Endothelial cell of umbilical vein (primary cell): ENCODE measurements around the gene CLSTN2. TPM values are rescaled to one million over a fixed set of nuclear protein-coding genes. Genes with fewer than 3 reads are reported as not detected.

ENCODE experiments used
- BruUV-seq: library from RNA; stranded (reverse); fragments of 400-500 nt; replicated peaks from 2 replicates; lab custom pipeline; 2021; lab: Mats Ljungman, UMichigan
- CTCF ChIA-PET: fragments of 300-600, 350-600 bp; sonication (Branson Sonifier 250); formaldehyde crosslinking; loops from one replicate; lab custom pipeline; 2021; ENCODE audit warnings: antibody characterized with exemption, inconsistent platforms; lab: Charles Lee
- POLR2A ChIA-PET: fragments of 300-600, 350-600 bp; sonication (Branson Sonifier 250); formaldehyde crosslinking; loops from one replicate; lab custom pipeline; 2021; ENCODE audit warnings: antibody characterized with exemption, inconsistent platforms; lab: Charles Lee
- DNase-seq: peaks from one replicate; pipeline ENCODE4 v3.0.0-alpha.2; 2011; ENCODE audit warnings: low read depth, low spot score
- FAIRE-seq: peaks from 2 replicates; lab custom pipeline; 2011; peaks lifted over from hg19 to GRCh38; lab: Jason Lieb, UNC
- H2AFZ ChIP-seq: 2 replicates; pipeline ENCODE4 v1.6.0; 2012; ENCODE audit warnings: low read depth, low read length, control low read depth, inconsistent platforms
- H3K27ac ChIP-seq: 2 replicates; pipeline ENCODE4 v1.5.1; 2011; ENCODE audit warnings: low read depth, mild to moderate bottlenecking, control low read depth, low read length, moderate library complexity; ENCODE audit not compliant: insufficient read depth
- H3K27me3 ChIP-seq, 2 experiments: 2 replicates each; pipeline versions ENCODE4 v1.6.0 to v1.6.1; 2011; ENCODE audit warnings: low read length in 2 of 2, mixed read lengths in 1 of 2; ENCODE audit not compliant: control insufficient read depth in 2 of 2, insufficient read depth in 2 of 2
- H3K36me3 ChIP-seq, 2 experiments: 2 replicates in 1 of 2; 3 replicates in 1 of 2; pipeline ENCODE4 v1.5.1; 2011; ENCODE audit warnings: low read length in 2 of 2, mild to moderate bottlenecking in 1 of 2, moderate library complexity in 1 of 2; ENCODE audit not compliant: control insufficient read depth in 2 of 2, insufficient read depth in 2 of 2; ENCODE audit errors: extremely low read depth in 1 of 2
- H3K4me1 ChIP-seq: 3 replicates; pipeline ENCODE4 v1.5.1; 2011; ENCODE audit warnings: mild to moderate bottlenecking, low read length; ENCODE audit not compliant: control insufficient read depth, insufficient read depth; ENCODE audit errors: extremely low read depth
- H3K4me2 ChIP-seq: 2 replicates; pipeline ENCODE4 v1.6.1; 2011; ENCODE audit warnings: low read length, control low read depth, mixed read lengths; ENCODE audit not compliant: insufficient read depth
- H3K4me3 ChIP-seq, 3 experiments: fragments of 200-600 bp in 1 of 3; sonication (generic), shearing (Covaris generic) in 1 of 3; replicated peaks in 1 of 3; 2 replicates each; pipeline ENCODE4 v1.5.1; 2011 to 2016; ENCODE audit warnings: control low read depth in 3 of 3, low read length in 3 of 3, mild to moderate bottlenecking in 2 of 3, inconsistent platforms in 1 of 3, low read depth in 1 of 3, moderate library complexity in 1 of 3; ENCODE audit not compliant: insufficient read depth in 1 of 3
- H3K79me2 ChIP-seq: 2 replicates; pipeline ENCODE4 v1.6.0; 2012; ENCODE audit warnings: low read length, inconsistent platforms; ENCODE audit not compliant: control insufficient read depth, insufficient read depth
- H3K9ac ChIP-seq: replicated peaks from 2 replicates; pipeline ENCODE3; 2011; ENCODE audit warnings: low read length, control low read depth; ENCODE audit not compliant: insufficient read depth; ENCODE audit errors: extremely low read depth
- H3K9me1 ChIP-seq: replicated peaks from 3 replicates; pipeline ENCODE4 v1.6.0; 2011; ENCODE audit warnings: mild to moderate bottlenecking, low read length; ENCODE audit not compliant: control insufficient read depth, insufficient read depth; ENCODE audit errors: extremely low read depth
- H3K9me3 ChIP-seq: replicated peaks from 2 replicates; pipeline ENCODE4 v1.5.1; 2012; ENCODE audit warnings: low read length, inconsistent platforms; ENCODE audit not compliant: control insufficient read depth, insufficient read depth
- H4K20me1 ChIP-seq: replicated peaks from 2 replicates; pipeline ENCODE3; 2011; ENCODE audit warnings: mild to moderate bottlenecking, low read length; ENCODE audit not compliant: control insufficient read depth, insufficient read depth; ENCODE audit errors: extremely low read depth
- CTCF ChIP-seq, 2 donors: IDR thresholded peaks; 1 replicate in 1 of 2; 2 replicates in 1 of 2; pipeline ENCODE4 v1.5.1; 2011; ENCODE audit warnings: low read length in 2 of 2, mild to moderate bottlenecking in 2 of 2, moderate library complexity in 2 of 2, control low read depth in 1 of 2, inconsistent platforms in 1 of 2, low read depth in 1 of 2; ENCODE audit not compliant: insufficient read depth in 1 of 2; ENCODE audit errors: extremely low read depth in 1 of 2
- EZH2 ChIP-seq: IDR thresholded peaks from 2 replicates; pipeline ENCODE4 v1.6.1; 2012; ENCODE audit warnings: borderline replicate concordance, low read depth, mild to moderate bottlenecking, moderate library complexity, low read length, inconsistent platforms; ENCODE audit not compliant: severe bottlenecking
- FOS ChIP-seq: IDR thresholded peaks from 2 replicates; pipeline ENCODE4 v1.6.1; 2011; ENCODE audit warnings: mild to moderate bottlenecking, low read length, moderate library complexity, borderline replicate concordance; ENCODE audit not compliant: insufficient read depth
- GATA2 ChIP-seq: IDR thresholded peaks from 2 replicates; pipeline ENCODE4 v1.7.0; 2011; ENCODE audit warnings: low read depth, mild to moderate bottlenecking, moderate library complexity, mixed read lengths, low read length; ENCODE audit not compliant: insufficient read length, insufficient read depth
- JUN ChIP-seq: IDR thresholded peaks from 2 replicates; pipeline ENCODE4 v1.6.1; 2011; ENCODE audit warnings: borderline replicate concordance, low read depth; ENCODE audit not compliant: insufficient read length, insufficient read depth
- MYC ChIP-seq: IDR thresholded peaks from one replicate; pipeline ENCODE4 v1.6.1; 2011; ENCODE audit warnings: mild to moderate bottlenecking, low read depth, low read length
- POLR2A ChIP-seq: IDR thresholded peaks from 2 replicates; pipeline ENCODE4 v1.6.1; 2012; ENCODE audit warnings: low read depth, mild to moderate bottlenecking, control low read depth, low read length
- POLR2AphosphoS5 ChIP-seq: IDR thresholded peaks from 2 replicates; pipeline ENCODE4 v1.6.1; 2012; ENCODE audit warnings: low read depth, mild to moderate bottlenecking, control low read depth, low read length, moderate library complexity; ENCODE audit not compliant: insufficient read depth
- dilution Hi-C: fragments of 300-500 bp; cut with MboI; formaldehyde crosslinking; loops from one replicate; pipeline ENCODE4 v1.15.0; 2019; ENCODE audit warnings: low sequenced_read_pairs; ENCODE audit not compliant: extremely low pct_ligation_motif_present
- intact Hi-C: fragments of 100-400 bp; cut with micrococcal nuclease; formaldehyde crosslinking; loops from one replicate; pipeline ENCODE4 v1.10.0; 2022
- polyA plus RNA-seq, 4 experiments: library from polyadenylated mRNA; depleted of rRNA in 3 of 4; stranded (reverse) in 3 of 4; unstranded in 1 of 4; fragments of >200 nt; gene quantifications; 2 replicates each; pipeline versions ENCODE4 v1.2.1 to v1.2.3, GENCODE V29; 2011 to 2012; ENCODE audit warnings: missing spikeins in 1 of 4
- total RNA-seq: library from RNA; stranded (reverse); gene quantifications from 2 replicates; pipeline ENCODE4 v1.2.3, GENCODE V29; 2021
- TF ChIP-seq, protein P1 (sequence below): IDR thresholded peaks from 2 replicates; pipeline ENCODE4 v1.6.1; 2011; ENCODE audit not compliant: insufficient read depth, insufficient read length

The CLSTN2 gene
- total and polyA plus RNA-seq, 2 donors (not counting 3 experiments of a cell fraction or from before 2014, with no cell fraction given): 0.26 to 0.38 TPM

GRCh38 chr3:140557476-140557875 lies 622.5 kb downstream of the CLSTN2 start:
- TF ChIP-seq GATA2 (no peak), EZH2 (no peak), POLR2A (no peak), MYC (no peak), JUN (no peak), CTCF (IDR thresholded peaks at IDR 0.05; ENCODE audit: extremely low read depth in 1 of 2, insufficient read depth in 1 of 2, low read depth in 1 of 2, low read length in 2 of 2) (no peak), FOS (no peak), POLR2AphosphoS5 (no peak)
- TF ChIP-seq, protein P1, sequence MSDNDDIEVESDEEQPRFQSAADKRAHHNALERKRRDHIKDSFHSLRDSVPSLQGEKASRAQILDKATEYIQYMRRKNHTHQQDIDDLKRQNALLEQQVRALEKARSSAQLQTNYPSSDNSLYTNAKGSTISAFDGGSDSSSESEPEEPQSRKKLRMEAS: no peak
- no peak overlapping the region for H3K4me3 ChIP-seq
- CTCF ChIA-PET: no interaction called here
- H3K4me2 ChIP-seq: no peak overlapping the region
- H3K79me2 ChIP-seq: no peaks in the 10 kb centered on the region
- dilution Hi-C loops: no loop called here
- no peaks in the 10 kb centered on the region for H3K9me3 ChIP-seq
- no peaks in the 10 kb centered on the region for H3K36me3 ChIP-seq
- H3K9me1 ChIP-seq: no peaks in the 10 kb centered on the region
- no TSS peak for BruUV-seq
- POLR2A ChIA-PET: no interaction called here
- no peak overlapping the region for H2AFZ ChIP-seq
- intact Hi-C loops: no loop called here
- DNase-seq: no peak
- H3K4me1 ChIP-seq: no peaks in the 10 kb centered on the region
- no peaks in the 10 kb centered on the region for H4K20me1 ChIP-seq
- no peak for FAIRE-seq
- H3K27me3 ChIP-seq: no peaks in the 10 kb centered on the region
- no peak overlapping the region for H3K9ac ChIP-seq
- no peak overlapping the region for H3K27ac ChIP-seq
